Activated CD8-positive, alpha-beta memory T cell treated with anti-CD3 and anti-CD28 coated beads, Interleukin-2, amount 10 ng/mL, durations not matched to agents 7 days and 5 days (primary cell): ENCODE measurements around the gene CLEC7A. TPM values are rescaled to one million over a fixed set of nuclear protein-coding genes. Genes with fewer than 3 reads are reported as not detected.

Experiments
- ATAC-seq: fragments of 150-1000 bp; cut with Tn5 transposase; one replicate; pipeline ENCODE4 v1.10.0; 2021; ENCODE audit warnings: moderate library complexity
- CTCF ChIA-PET: fragments of 350-600 bp; sonication (Branson Sonifier 250); formaldehyde crosslinking; loops from one replicate; lab custom pipeline; 2021; ENCODE audit warnings: antibody characterized with exemption; lab: Charles Lee
- DNase-seq: peaks from one replicate; pipeline ENCODE4 v3.0.0-alpha.2; 2020
- H3K27ac Mint-ChIP-seq: one replicate; pipeline ENCODE4 v1.8.0; 2021; ENCODE audit warnings: mild to moderate bottlenecking, mixed read lengths
- H3K27me3 Mint-ChIP-seq: one replicate; pipeline ENCODE4 v1.8.0; 2021; ENCODE audit warnings: mixed read lengths
- H3K36me3 Mint-ChIP-seq: one replicate; pipeline ENCODE4 v1.8.0; 2021; ENCODE audit warnings: mild to moderate bottlenecking, mixed read lengths
- H3K4me1 Mint-ChIP-seq: one replicate; pipeline ENCODE4 v1.8.0; 2021; ENCODE audit warnings: mixed read lengths
- H3K4me3 Mint-ChIP-seq: one replicate; pipeline ENCODE4 v1.8.0; 2021; ENCODE audit warnings: mild to moderate bottlenecking, moderate library complexity, mixed read lengths
- H3K9me3 Mint-ChIP-seq: one replicate; pipeline ENCODE4 v1.8.0; 2022; ENCODE audit warnings: low read depth, mixed read lengths
- total RNA-seq, 2 experiments: library from RNA; stranded (reverse); gene quantifications; one replicate each; pipeline ENCODE4 v1.2.3, GENCODE V29; 2021

CLEC7A gene
- total RNA-seq, 2 experiments from 2014 or later: 0.26 TPM; not detected in 1

DNA sequence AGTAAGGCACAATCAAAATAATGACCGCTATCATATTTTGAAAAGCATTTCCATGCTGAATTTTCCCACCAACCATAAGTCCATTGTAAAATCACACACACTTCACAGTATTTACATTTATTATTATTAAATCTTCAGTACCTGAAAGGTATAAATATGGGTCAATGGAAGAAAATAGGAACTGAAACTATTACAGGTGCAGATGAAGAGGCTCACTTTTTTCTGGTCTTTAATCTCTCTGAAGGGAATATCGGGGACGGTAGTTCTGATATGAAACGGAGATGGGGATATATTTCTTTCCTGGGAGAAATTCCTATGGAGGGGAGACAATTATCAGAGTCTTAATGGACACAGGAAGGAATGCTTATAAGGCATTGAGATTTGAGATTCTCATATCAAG lies 59.6 kb downstream of the CLEC7A start:
- H3K36me3 Mint-ChIP-seq: no peaks in the 10 kb centered on the region
- H3K4me3 Mint-ChIP-seq: no peak overlapping the region
- CTCF ChIA-PET: no interaction called here
- H3K27me3 Mint-ChIP-seq: peaks cover 64% of the 10 kb centered on the region
- no peak overlapping the region for H3K27ac Mint-ChIP-seq
- no peak for DNase-seq
- no peak for ATAC-seq
- H3K4me1 Mint-ChIP-seq: peaks cover 15% of the 10 kb centered on the region
- no peaks in the 10 kb centered on the region for H3K9me3 Mint-ChIP-seq

DNA sequence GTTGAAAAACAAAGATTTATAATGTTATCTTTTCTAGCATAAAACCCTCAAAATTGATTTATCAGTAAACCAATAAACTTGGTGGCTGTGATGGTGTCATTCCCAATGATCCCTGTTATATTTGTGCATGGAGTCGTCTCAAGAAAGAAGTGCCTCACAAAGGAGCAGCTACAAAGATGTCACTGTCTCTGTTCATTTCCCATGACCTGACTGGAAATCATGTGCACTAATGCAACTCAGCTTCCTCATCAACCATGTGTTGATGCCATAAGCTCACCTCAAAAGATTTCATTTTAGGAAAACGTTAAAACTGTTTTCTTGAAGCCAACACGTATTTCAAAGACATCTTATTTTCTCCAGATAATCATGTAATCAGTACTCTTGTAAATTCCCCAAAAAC lies 60.0 kb downstream of the CLEC7A start:
- DNase-seq (no peak), ATAC-seq (no peak)
- Mint-ChIP-seq H3K9me3 (no peaks in the 10 kb centered on the region), H3K4me1 (peaks cover 19% of the 10 kb centered on the region), H3K36me3 (no peaks in the 10 kb centered on the region), H3K27ac (no peak overlapping the region), H3K4me3 (no peak overlapping the region), H3K27me3 (peaks cover 60% of the 10 kb centered on the region)
- CTCF ChIA-PET: no interaction called here

DNA sequence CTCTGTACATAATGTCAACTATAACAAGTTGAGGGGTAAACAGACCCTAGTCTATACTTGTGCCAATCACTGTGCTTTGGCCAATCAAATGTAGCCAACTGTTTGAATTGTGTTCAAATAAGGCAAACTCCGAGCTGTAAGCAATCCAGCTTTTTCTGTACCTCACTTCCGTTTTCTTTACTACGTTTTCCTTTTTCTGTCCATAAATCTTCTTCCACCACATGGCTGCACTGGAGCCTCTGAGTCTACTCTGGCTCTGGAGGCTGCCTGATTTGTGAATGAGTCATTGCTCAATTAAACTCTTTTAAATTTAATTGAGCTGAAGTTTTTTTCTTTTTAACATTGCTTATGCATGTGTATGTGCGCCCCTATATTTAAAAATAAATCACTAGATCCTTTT lies 60.9 kb downstream of the CLEC7A start:
- CTCF ChIA-PET: no interaction called here
- Mint-ChIP-seq H3K27me3 (peaks cover 59% of the 10 kb centered on the region), H3K4me1 (peaks cover 25% of the 10 kb centered on the region), H3K4me3 (no peak overlapping the region), H3K9me3 (no peaks in the 10 kb centered on the region), H3K36me3 (no peaks in the 10 kb centered on the region), H3K27ac (no peak overlapping the region)
- ATAC-seq: no peak
- no peak for DNase-seq

DNA sequence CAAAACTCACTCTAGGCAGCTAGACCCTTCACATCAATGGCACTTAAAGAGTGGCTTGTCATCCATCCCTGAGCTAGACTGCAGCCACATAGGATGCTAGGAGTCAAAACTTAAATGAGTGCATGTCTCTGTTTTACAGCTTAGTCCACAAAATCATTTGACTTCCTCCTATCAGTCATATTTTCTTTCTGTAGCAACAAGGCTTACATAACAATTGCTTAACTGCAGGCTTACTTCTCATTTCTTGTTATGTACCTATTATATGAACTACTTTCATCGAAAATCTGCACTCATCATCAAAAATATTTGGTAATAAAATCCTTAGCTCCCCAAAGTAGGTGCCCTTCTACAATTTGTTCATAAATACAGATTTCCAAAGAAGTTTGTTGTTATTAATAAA lies 61.4 kb downstream of the CLEC7A start:
- Mint-ChIP-seq H3K36me3 (no peaks in the 10 kb centered on the region), H3K4me1 (peaks cover 25% of the 10 kb centered on the region), H3K9me3 (no peaks in the 10 kb centered on the region), H3K27me3 (peaks cover 59% of the 10 kb centered on the region), H3K27ac (no peak overlapping the region), H3K4me3 (no peak overlapping the region)
- CTCF ChIA-PET: no interaction called here
- DNase-seq: no peak
- no peak for ATAC-seq

DNA sequence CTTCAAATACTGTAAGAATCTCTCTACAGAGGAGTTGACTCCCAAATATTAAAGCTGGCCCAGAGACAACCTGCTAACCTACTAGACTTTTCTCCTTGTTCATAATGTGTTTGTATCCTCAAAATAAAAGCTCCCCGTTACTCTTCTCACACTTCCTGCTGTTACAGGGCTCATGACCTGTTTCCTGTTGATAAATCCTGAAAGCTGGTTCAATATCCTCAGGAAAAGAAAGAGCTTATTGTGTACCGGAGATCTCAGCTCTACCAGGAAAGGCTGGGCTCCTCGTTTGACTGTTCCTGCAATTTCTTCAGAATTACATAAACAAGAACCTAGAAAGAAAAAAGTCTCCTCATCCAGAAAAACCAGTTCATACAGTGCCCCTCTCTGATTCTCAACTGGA lies 62.1 kb downstream of the CLEC7A start:
- no peak overlapping the region for H3K4me3 Mint-ChIP-seq
- H3K27me3 Mint-ChIP-seq: peaks cover 56% of the 10 kb centered on the region
- ATAC-seq: no peak
- H3K4me1 Mint-ChIP-seq: peaks cover 25% of the 10 kb centered on the region
- no peaks in the 10 kb centered on the region for H3K9me3 Mint-ChIP-seq
- no peak overlapping the region for H3K27ac Mint-ChIP-seq
- DNase-seq: no peak
- no peaks in the 10 kb centered on the region for H3K36me3 Mint-ChIP-seq
- CTCF ChIA-PET: no interaction called here

DNA sequence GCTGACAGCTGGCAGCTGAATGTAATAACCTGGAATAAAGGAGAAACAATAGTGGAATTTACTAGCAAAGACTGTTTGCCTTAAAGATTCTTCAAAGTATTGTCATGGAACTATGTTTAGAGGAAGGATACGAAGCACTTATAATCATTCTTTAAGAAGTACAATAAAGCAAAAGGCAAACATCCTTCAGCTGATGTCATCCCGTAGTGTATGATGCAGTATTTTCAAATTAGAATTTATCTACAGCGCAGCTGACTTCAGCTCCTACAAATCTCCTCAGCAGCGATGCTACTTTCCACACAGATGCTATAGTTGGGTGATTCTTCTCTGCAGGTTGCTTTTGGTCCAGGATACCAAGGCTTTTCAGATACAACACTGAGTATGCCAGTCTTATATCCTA lies 62.7 kb downstream of the CLEC7A start:
- CTCF ChIA-PET: interaction anchor here (0.7 kb wide), 1 partner anchor 51 kb away, joined by 3 read pairs; no protein-coding TSS in a partner anchor
- H3K27ac Mint-ChIP-seq: no peak overlapping the region
- H3K4me3 Mint-ChIP-seq: no peak overlapping the region
- no peaks in the 10 kb centered on the region for H3K9me3 Mint-ChIP-seq
- H3K27me3 Mint-ChIP-seq: peaks cover 56% of the 10 kb centered on the region
- ATAC-seq (no peak), DNase-seq (no peak)
- H3K4me1 Mint-ChIP-seq: peaks cover 25% of the 10 kb centered on the region
- H3K36me3 Mint-ChIP-seq: no peaks in the 10 kb centered on the region

Other genes starting within 250 kb of the CLEC7A start
- gene KLRF2, start 248.7 kb downstream of the CLEC7A start, total RNA-seq: 1 to 10 TPM in 1 of 2 experiments, not detected in 1; 1.6 TPM
- not detected for gene CLEC2A, start 197.8 kb downstream of the CLEC7A start, total RNA-seq
- 1 to 10 TPM in 1 of 2 experiments, under 1 TPM in 1; 0.40 to 1.6 TPM for gene CLEC12A, start 158.8 kb downstream of the CLEC7A start, total RNA-seq
- gene CLEC1B, start 131.1 kb downstream of the CLEC7A start, total RNA-seq: not detected
- not detected for gene CLEC12B, start 119.6 kb downstream of the CLEC7A start, total RNA-seq
- gene CLEC9A, start 99.5 kb downstream of the CLEC7A start, total RNA-seq: not detected
- not detected for gene CLEC1A, start 31.2 kb downstream of the CLEC7A start, total RNA-seq
- gene OLR1, start 41.9 kb upstream of the CLEC7A start, total RNA-seq: not detected
- not detected for gene TMEM52B, start 48.8 kb upstream of the CLEC7A start, total RNA-seq
- 10 to 100 TPM; 29.3 to 47.5 TPM for gene GABARAPL1, start 82.7 kb upstream of the CLEC7A start, total RNA-seq
- gene KLRD1, start 177.7 kb upstream of the CLEC7A start, total RNA-seq: 10 to 100 TPM; 60.0 to 95.9 TPM